OCI-LY7 (cell line): ENCODE measurements around the gene KCNA1. TPM values are rescaled to one million over a fixed set of nuclear protein-coding genes. Genes with fewer than 3 reads are reported as not detected.

Experiments used
- BruUV-seq: library from RNA; stranded (reverse); fragments of 400-500 nt; replicated peaks from 2 replicates; lab custom pipeline; 2021; lab: Mats Ljungman, UMichigan
- CTCF ChIA-PET: fragments of 300-600 bp; sonication (Branson Sonifier 250); formaldehyde crosslinking; loops from one replicate; lab custom pipeline; 2022; ENCODE audit warnings: antibody characterized with exemption; ENCODE audit not compliant: unreplicated experiment; lab: Charles Lee
- POLR2A ChIA-PET: fragments of 300-600 bp; sonication (Branson Sonifier 250); formaldehyde crosslinking; loops from one replicate; lab custom pipeline; 2022; ENCODE audit warnings: antibody characterized with exemption; lab: Charles Lee
- DNase-seq: peaks from one replicate; pipeline ENCODE4 v3.0.0-alpha.2; 2015; ENCODE audit warnings: low spot score
- H2AFZ ChIP-seq: fragments of 200-600 bp; sonication (generic), shearing (Covaris generic); 2 replicates; pipeline ENCODE4 v1.6.1; 2014; ENCODE audit warnings: mild to moderate bottlenecking, antibody characterized with exemption, low read length, moderate library complexity
- H3K27ac ChIP-seq: fragments of 200-600 bp; sonication (generic); 2 replicates; pipeline ENCODE4 v1.5.1; 2014; ENCODE audit warnings: mixed run types, low read depth, mild to moderate bottlenecking, moderate library complexity, low read length, inconsistent platforms; ENCODE audit not compliant: poor library complexity, severe bottlenecking
- H3K36me3 ChIP-seq: fragments of 200-600 bp; sonication (generic); 2 replicates; pipeline ENCODE4 v1.6.1; 2014; ENCODE audit warnings: mild to moderate bottlenecking, antibody characterized with exemption, low read length, moderate library complexity, mixed read lengths; ENCODE audit not compliant: insufficient read depth
- H3K4me1 ChIP-seq: fragments of 200-600 bp; sonication (generic); 2 replicates; pipeline ENCODE4 v1.5.1; 2014; ENCODE audit warnings: mild to moderate bottlenecking, low read length; ENCODE audit not compliant: insufficient read depth, poor library complexity, severe bottlenecking
- H3K4me2 ChIP-seq: fragments of 200-600 bp; sonication (generic); 2 replicates; pipeline ENCODE4 v1.6.1; 2014; ENCODE audit warnings: mild to moderate bottlenecking, low read length
- H3K4me3 ChIP-seq: fragments of 200-600 bp; sonication (generic); 2 replicates; pipeline ENCODE4 v1.5.1; 2014; ENCODE audit warnings: mild to moderate bottlenecking, low read depth, low read length; ENCODE audit not compliant: poor library complexity, severe bottlenecking
- H3K79me2 ChIP-seq: fragments of 200-600 bp; sonication (generic); 2 replicates; pipeline ENCODE4 v1.6.1; 2016; ENCODE audit warnings: low read depth, mild to moderate bottlenecking, low read length, moderate library complexity, mixed read lengths; ENCODE audit not compliant: insufficient read depth
- H3K9me2 ChIP-seq: fragments of 200-600 bp; sonication (generic); 2 replicates; pipeline ENCODE4 v1.6.1; 2016; ENCODE audit warnings: mild to moderate bottlenecking, low read length, mixed read lengths; ENCODE audit not compliant: insufficient read depth
- H3K9me3 ChIP-seq: fragments of 200-600 bp; sonication (generic); 2 replicates; pipeline ENCODE4 v1.6.1; 2014; ENCODE audit warnings: mild to moderate bottlenecking, mixed run types, low read length, mixed read lengths
- H4K20me1 ChIP-seq: fragments of 200-600 bp; sonication (generic); 2 replicates; pipeline ENCODE4 v1.6.1; 2014; ENCODE audit warnings: mild to moderate bottlenecking, antibody characterized with exemption, low read length, moderate library complexity, mixed read lengths; ENCODE audit not compliant: insufficient read depth
- EZH2phosphoT487 ChIP-seq: fragments of 200-600 bp; sonication (generic); IDR thresholded peaks from 2 replicates; pipeline ENCODE4 v1.6.1; 2018; ENCODE audit warnings: low read depth, borderline replicate concordance, mild to moderate bottlenecking, mixed run types, antibody characterized with exemption, low read length, moderate library complexity, mixed read lengths
- intact Hi-C: fragments of 100-400 bp; cut with micrococcal nuclease; formaldehyde crosslinking; loops from one replicate; pipeline ENCODE4 v1.10.0; 2022; ENCODE audit not compliant: unreplicated experiment
- total RNA-seq, 2 experiments: library from RNA; depleted of rRNA in 1 of 2; stranded (reverse); fragments of >200 nt in 1 of 2; shearing (Covaris generic) in 1 of 2; gene quantifications; 2 replicates each; pipeline ENCODE4 v1.2.3, GENCODE V29; 2014 to 2022
- TF ChIP-seq, protein P1 (sequence below): fragments of 200-600 bp; sonication (generic); conservative IDR thresholded peaks from 2 replicates; pipeline ENCODE4 v1.5.1; 2014; ENCODE audit warnings: mild to moderate bottlenecking, antibody characterized with exemption, low read length, moderate library complexity, mixed read lengths

The KCNA1 gene
- total RNA-seq, 2 experiments from 2014 or later = not detected

DNA sequence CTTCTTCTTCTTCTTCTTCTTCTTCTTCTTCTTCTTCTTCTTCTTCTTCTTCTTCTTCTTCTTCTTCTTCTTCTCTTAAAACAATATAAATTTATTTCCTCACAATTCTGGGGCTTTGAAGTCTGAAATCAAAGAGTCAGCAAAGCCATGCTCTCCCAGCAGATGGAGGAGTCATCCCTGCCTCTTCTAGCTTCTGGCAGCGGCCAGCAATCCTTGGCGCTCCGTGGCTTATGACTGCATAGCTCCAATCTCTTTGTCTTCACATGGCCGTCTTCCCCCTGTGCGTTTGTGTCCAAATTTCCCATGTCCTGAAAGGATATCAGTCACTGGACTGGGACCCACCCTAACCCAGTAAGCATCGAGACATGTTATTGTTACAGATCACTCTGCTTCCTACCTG, 22.9 kb downstream of the KCNA1 start:
- H3K4me2 ChIP-seq = no peak overlapping the region
- CTCF ChIA-PET = no interaction called here
- BruUV-seq = no TSS peak
- H4K20me1 ChIP-seq = no peaks in the 10 kb centered on the region
- no peak for DNase-seq
- intact Hi-C loops = no loop called here
- POLR2A ChIA-PET = no interaction called here
- H3K79me2 ChIP-seq = no peaks in the 10 kb centered on the region
- H3K9me2 ChIP-seq = no peaks in the 10 kb centered on the region
- H3K4me3 ChIP-seq = no peak overlapping the region
- H3K27ac ChIP-seq = no peak overlapping the region
- no peaks in the 10 kb centered on the region for H3K9me3 ChIP-seq
- TF ChIP-seq, protein P1, sequence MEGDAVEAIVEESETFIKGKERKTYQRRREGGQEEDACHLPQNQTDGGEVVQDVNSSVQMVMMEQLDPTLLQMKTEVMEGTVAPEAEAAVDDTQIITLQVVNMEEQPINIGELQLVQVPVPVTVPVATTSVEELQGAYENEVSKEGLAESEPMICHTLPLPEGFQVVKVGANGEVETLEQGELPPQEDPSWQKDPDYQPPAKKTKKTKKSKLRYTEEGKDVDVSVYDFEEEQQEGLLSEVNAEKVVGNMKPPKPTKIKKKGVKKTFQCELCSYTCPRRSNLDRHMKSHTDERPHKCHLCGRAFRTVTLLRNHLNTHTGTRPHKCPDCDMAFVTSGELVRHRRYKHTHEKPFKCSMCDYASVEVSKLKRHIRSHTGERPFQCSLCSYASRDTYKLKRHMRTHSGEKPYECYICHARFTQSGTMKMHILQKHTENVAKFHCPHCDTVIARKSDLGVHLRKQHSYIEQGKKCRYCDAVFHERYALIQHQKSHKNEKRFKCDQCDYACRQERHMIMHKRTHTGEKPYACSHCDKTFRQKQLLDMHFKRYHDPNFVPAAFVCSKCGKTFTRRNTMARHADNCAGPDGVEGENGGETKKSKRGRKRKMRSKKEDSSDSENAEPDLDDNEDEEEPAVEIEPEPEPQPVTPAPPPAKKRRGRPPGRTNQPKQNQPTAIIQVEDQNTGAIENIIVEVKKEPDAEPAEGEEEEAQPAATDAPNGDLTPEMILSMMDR = no peak
- no peak for TF ChIP-seq EZH2phosphoT487
- no peaks in the 10 kb centered on the region for H3K4me1 ChIP-seq
- no peaks in the 10 kb centered on the region for H3K36me3 ChIP-seq
- no peak overlapping the region for H2AFZ ChIP-seq

DNA sequence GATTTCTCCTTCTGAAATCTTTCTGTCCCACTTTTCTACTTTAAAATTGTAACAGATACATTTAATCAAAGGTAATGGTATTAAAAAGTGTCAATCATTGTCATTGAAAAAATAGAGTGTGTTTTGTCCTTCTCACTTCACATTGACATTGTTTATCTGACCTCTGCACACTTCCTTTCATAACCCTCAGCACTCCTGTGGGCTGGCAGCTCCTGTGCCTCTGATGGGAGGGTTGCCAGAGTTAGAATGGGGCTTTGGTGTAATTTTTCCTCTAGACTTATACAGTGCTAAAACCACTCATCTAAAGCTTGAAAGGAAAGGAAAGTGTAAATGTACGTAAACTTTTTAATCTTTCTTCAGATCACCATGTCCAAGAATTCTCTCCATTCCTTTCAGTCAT, 23.7 kb downstream of the KCNA1 start:
- Histone ChIP-seq H4K20me1 (no peaks in the 10 kb centered on the region), H3K4me3 (no peak overlapping the region), H3K79me2 (no peaks in the 10 kb centered on the region), H2AFZ (no peak overlapping the region), H3K27ac (no peak overlapping the region), H3K4me1 (no peaks in the 10 kb centered on the region), H3K4me2 (no peak overlapping the region), H3K9me3 (no peaks in the 10 kb centered on the region), H3K9me2 (no peaks in the 10 kb centered on the region), H3K36me3 (no peaks in the 10 kb centered on the region)
- ChIA-PET POLR2A (no interaction called here), CTCF (no interaction called here)
- intact Hi-C loops = no loop called here
- TF ChIP-seq, protein P1 = no peak
- TF ChIP-seq EZH2phosphoT487 = no peak
- no peak for DNase-seq
- no TSS peak for BruUV-seq

- Histone ChIP-seq H3K79me2 (no peaks in the 10 kb centered on the region), H3K27ac (no peak overlapping the region), H3K9me2 (no peaks in the 10 kb centered on the region), H3K36me3 (no peaks in the 10 kb centered on the region), H3K4me2 (no peak overlapping the region), H4K20me1 (no peaks in the 10 kb centered on the region), H3K4me3 (no peak overlapping the region), H2AFZ (no peak overlapping the region), H3K9me3 (no peaks in the 10 kb centered on the region), H3K4me1 (no peaks in the 10 kb centered on the region)
- BruUV-seq = no TSS peak
- ChIA-PET POLR2A (no interaction called here), CTCF (no interaction called here)
- DNase-seq = no peak
- intact Hi-C loops = no loop called here
- TF ChIP-seq EZH2phosphoT487 = no peak
- TF ChIP-seq, protein P1 = no peak
Measured at GRCh38 chr12:4934407-4935035, 24.8 kb downstream of the KCNA1 start.
